Left ventricle myocardium superior (tissue), 1 donor: ENCODE measurements around the gene NSMCE1. TPM values are rescaled to one million over a fixed set of nuclear protein-coding genes. Genes with fewer than 3 reads are reported as not detected.
"Not testable (repeated sequence)": the region's sequence is repeated elsewhere in the genome, so short reads cannot be mapped to it uniquely, and the experiment has no call there.

Experiments used
- ATAC-seq: fragments of 200-7000 bp; cut with Tn5 transposase; one replicate; pipeline ENCODE4 v1.9.1; 2020; ENCODE audit warnings: mild to moderate bottlenecking, moderate library complexity
- DNase-seq: peaks from one replicate; pipeline ENCODE4 v3.0.0-alpha.2; 2020
- intact Hi-C: fragments of 100-400 bp; cut with micrococcal nuclease; formaldehyde crosslinking; loops from one replicate; pipeline ENCODE4 v1.11.0; 2022
- total RNA-seq: library from RNA; stranded (reverse); fragmentation: NEBNext Ultra II Directional; extraction: Animal tissue kit (Norgen Biotek cat#: 25700); gene quantifications from one replicate; pipeline ENCODE4 v1.2.1, GENCODE V29; 2021
- donor health status: DM: no; HTN: yes; CAD: no; lungs with severe emphysema.

The NSMCE1 gene
- total RNA-seq, 1 donor from 2014 or later, result 34.2 TPM

GRCh38 chr16:27251541-27252205 is 16.9 kb downstream of the NSMCE1 start:
- intact Hi-C loops, result no loop called here
- ATAC-seq (no peak), DNase-seq (no peak)

- DNase-seq, intact Hi-C loops, ATAC-seq: not testable (repeated sequence)
Observed at GRCh38 chr16:27248886-27249285, 19.7 kb downstream of the NSMCE1 start.

GRCh38 chr16:27248036-27248435 is 20.5 kb downstream of the NSMCE1 start:
- intact Hi-C loops, result no loop called here
- ATAC-seq (no peak), DNase-seq (no peak)

- ATAC-seq, DNase-seq, intact Hi-C loops: not testable (repeated sequence)
Observed at GRCh38 chr16:27247076-27247475, 21.5 kb downstream of the NSMCE1 start.

- intact Hi-C loops, result no loop called here
- no peak for ATAC-seq
- DNase-seq, result no peak
Observed at GRCh38 chr16:27246439-27246838, 22.1 kb downstream of the NSMCE1 start.

GRCh38 chr16:27245276-27246172 is 23.0 kb downstream of the NSMCE1 start:
- peak; percentile 66 for DNase-seq
- ATAC-seq, result peak; percentile 84
- intact Hi-C loops, result no loop called here

- intact Hi-C loops, result no loop called here
- DNase-seq, result no peak
- no peak for ATAC-seq
Observed at GRCh38 chr16:27244363-27244755, 24.2 kb downstream of the NSMCE1 start.

GRCh38 chr16:27243725-27244362 is 24.7 kb downstream of the NSMCE1 start:
- intact Hi-C loops, result no loop called here
- ATAC-seq (no peak), DNase-seq (no peak)

- DNase-seq (peak; percentile 61), ATAC-seq (peak; percentile 75)
- intact Hi-C loops, result no loop called here
Observed at GRCh38 chr16:27242868-27243590, 25.5 kb downstream of the NSMCE1 start.

GRCh38 chr16:27242398-27242797 is 26.2 kb downstream of the NSMCE1 start:
- intact Hi-C loops, result no loop called here
- ATAC-seq, result no peak
- no peak for DNase-seq

- DNase-seq (no peak), ATAC-seq (no peak)
- intact Hi-C loops, result no loop called here
Observed at GRCh38 chr16:27241658-27242057, 26.9 kb downstream of the NSMCE1 start.

GRCh38 chr16:27240948-27241531 is 27.5 kb downstream of the NSMCE1 start:
- no peak for ATAC-seq
- no peak for DNase-seq

GRCh38 chr16:27239906-27240655 is 28.5 kb downstream of the NSMCE1 start:
- intact Hi-C loops, result no loop called here
- ATAC-seq (no peak), DNase-seq (no peak)

More at GRCh38 chr16:27240948-27241531, 27.5 kb downstream of the NSMCE1 start:
- intact Hi-C loops, result no loop called here

GRCh38 chr16:27239026-27239425 is 29.5 kb downstream of the NSMCE1 start:
- DNase-seq (no peak), ATAC-seq (no peak)
- intact Hi-C loops, result no loop called here

GRCh38 chr16:27238591-27238990 is 30.0 kb downstream of the NSMCE1 start:
- intact Hi-C loops, result no loop called here
- DNase-seq (no peak), ATAC-seq (no peak)

GRCh38 chr16:27238016-27238587 is 30.5 kb downstream of the NSMCE1 start:
- intact Hi-C loops, result no loop called here

GRCh38 chr16:27237219-27238015 is 31.2 kb downstream of the NSMCE1 start:
- DNase-seq (no peak), ATAC-seq (no peak)
- intact Hi-C loops, result no loop called here

More at GRCh38 chr16:27238016-27238587, 30.5 kb downstream of the NSMCE1 start:
- DNase-seq, result peak; percentile 61
- ATAC-seq, result no peak
